Left lung (tissue), 10 donors: ENCODE data around the gene HSPB1. TPM values are rescaled to one million over a fixed set of nuclear protein-coding genes. Genes with fewer than 3 reads are reported as not detected.
"Not testable (repeated sequence)": the region's sequence is repeated elsewhere in the genome, so short reads cannot be mapped to it uniquely, and the experiment has no call there.

Source experiments
- ATAC-seq: fragments of 200-7000 bp; cut with Tn5 transposase; one replicate; pipeline ENCODE4 v1.9.1; 2020; ENCODE audit warnings: moderate library complexity
- DNase-seq, 4 donors: peaks; one replicate each; pipeline ENCODE4 v3.0.0-alpha.2; 2013 to 2020
- H3K27ac ChIP-seq, 2 donors: fragments of 200-600 bp; sonication (generic) in 1 of 2; one replicate each; pipeline versions ENCODE4 v1.5.0 to v1.8.0; 2020 to 2021
- H3K27me3 ChIP-seq, 2 donors: fragments of 200-600 bp; sonication (generic) in 1 of 2; one replicate each; pipeline versions ENCODE4 v1.5.0 to v1.8.0; 2020 to 2021
- H3K36me3 ChIP-seq, 2 donors: fragments of 200-600 bp; sonication (generic) in 1 of 2; one replicate each; pipeline versions ENCODE4 v1.5.0 to v1.8.0; 2020 to 2021
- H3K4me1 ChIP-seq, 2 donors: fragments of 200-600 bp; one replicate each; pipeline ENCODE4 v1.8.0; 2021
- H3K4me3 ChIP-seq, 2 donors: fragments of 200-600 bp; sonication (generic) in 1 of 2; one replicate each; pipeline versions ENCODE4 v1.5.0 to v1.8.0; 2020 to 2021; ENCODE audit warnings: mild to moderate bottlenecking in 1 of 2
- H3K9me3 ChIP-seq, 2 donors: fragments of 200-600 bp; sonication (generic) in 1 of 2; one replicate each; pipeline versions ENCODE4 v1.5.0 to v1.8.0; 2020 to 2021
- intact Hi-C, 2 donors: fragments of 100-400 bp; cut with DNase I; formaldehyde crosslinking; loops; one replicate each; pipeline versions ENCODE4 v1.11.2 to v1.14.2; 2022
- polyA plus RNA-seq, 6 donors: library from polyadenylated mRNA; unstranded; fragments of 120-200 nt; gene quantifications; one replicate each; pipeline ENCODE4 v1.2.1, GENCODE V29; 2013; ENCODE audit not compliant: insufficient read length in 6 of 6
- total RNA-seq, 2 donors: library from RNA; stranded (reverse); fragmentation: NEBNext Ultra II Directional; extraction: Animal tissue kit (Norgen Biotek cat#: 25700); gene quantifications; one replicate each; pipeline ENCODE4 v1.2.1, GENCODE V29; 2021
- TF ChIP-seq, protein P1 (sequence below), 2 donors: fragments of 200-600 bp; sonication (generic) in 1 of 2; IDR thresholded peaks; one replicate each; pipeline versions ENCODE4 v1.5.0 to v1.8.0; 2021; ENCODE audit warnings: antibody characterized with exemption in 2 of 2
- donor health status: DM: no; HTN: yes; CAD: no.
- donor health status: DM: no; HTN: no; CAD: no.

Gene HSPB1
- total and polyA plus RNA-seq, 8 donors: 219 to 951 (median 306) TPM

DNA sequence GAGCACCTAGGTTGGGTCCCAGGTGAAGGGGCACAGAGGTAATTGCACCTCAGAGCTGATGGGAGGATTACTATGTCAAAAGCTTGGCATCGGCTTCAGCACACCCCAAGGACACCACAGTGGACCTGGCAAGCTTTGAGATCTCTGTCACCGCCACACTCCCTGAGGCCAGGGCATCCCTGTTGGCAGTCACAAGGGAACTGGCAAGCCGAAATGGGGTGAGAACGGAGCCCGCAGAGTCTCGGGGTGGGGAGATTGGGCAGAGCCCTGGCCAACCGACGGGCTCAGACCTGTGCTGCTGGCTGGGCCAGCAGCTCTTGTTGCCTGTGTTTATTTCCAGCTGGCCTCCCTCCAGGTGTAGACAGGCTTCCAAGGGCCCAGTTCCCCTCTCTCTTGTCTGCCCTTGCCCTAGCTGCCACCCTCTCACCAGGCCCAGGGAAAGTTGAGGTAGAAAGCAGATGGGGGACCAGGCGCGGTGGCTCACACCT, 2.5 kb downstream of the HSPB1 start:
- H3K27me3 ChIP-seq: peaks cover 0 to 17% of the 10 kb centered on the region in 2 donors
- intact Hi-C loops: no loop called here
- peak overlapping the region; percentile 2 to 100 for H3K27ac ChIP-seq
- H3K9me3 ChIP-seq: no peaks in the 10 kb centered on the region
- TF ChIP-seq, protein P1, sequence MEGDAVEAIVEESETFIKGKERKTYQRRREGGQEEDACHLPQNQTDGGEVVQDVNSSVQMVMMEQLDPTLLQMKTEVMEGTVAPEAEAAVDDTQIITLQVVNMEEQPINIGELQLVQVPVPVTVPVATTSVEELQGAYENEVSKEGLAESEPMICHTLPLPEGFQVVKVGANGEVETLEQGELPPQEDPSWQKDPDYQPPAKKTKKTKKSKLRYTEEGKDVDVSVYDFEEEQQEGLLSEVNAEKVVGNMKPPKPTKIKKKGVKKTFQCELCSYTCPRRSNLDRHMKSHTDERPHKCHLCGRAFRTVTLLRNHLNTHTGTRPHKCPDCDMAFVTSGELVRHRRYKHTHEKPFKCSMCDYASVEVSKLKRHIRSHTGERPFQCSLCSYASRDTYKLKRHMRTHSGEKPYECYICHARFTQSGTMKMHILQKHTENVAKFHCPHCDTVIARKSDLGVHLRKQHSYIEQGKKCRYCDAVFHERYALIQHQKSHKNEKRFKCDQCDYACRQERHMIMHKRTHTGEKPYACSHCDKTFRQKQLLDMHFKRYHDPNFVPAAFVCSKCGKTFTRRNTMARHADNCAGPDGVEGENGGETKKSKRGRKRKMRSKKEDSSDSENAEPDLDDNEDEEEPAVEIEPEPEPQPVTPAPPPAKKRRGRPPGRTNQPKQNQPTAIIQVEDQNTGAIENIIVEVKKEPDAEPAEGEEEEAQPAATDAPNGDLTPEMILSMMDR (IDR thresholded peaks at IDR 0.05): no peak
- H3K4me3 ChIP-seq: no peak overlapping the region
- peak; percentile 21 for ATAC-seq
- peak in 2 of 4 donors; percentile 79 to 82 for DNase-seq
- H3K36me3 ChIP-seq: no peaks in the 10 kb centered on the region
- H3K4me1 ChIP-seq: peaks cover 25 to 26% of the 10 kb centered on the region in 2 donors

DNA sequence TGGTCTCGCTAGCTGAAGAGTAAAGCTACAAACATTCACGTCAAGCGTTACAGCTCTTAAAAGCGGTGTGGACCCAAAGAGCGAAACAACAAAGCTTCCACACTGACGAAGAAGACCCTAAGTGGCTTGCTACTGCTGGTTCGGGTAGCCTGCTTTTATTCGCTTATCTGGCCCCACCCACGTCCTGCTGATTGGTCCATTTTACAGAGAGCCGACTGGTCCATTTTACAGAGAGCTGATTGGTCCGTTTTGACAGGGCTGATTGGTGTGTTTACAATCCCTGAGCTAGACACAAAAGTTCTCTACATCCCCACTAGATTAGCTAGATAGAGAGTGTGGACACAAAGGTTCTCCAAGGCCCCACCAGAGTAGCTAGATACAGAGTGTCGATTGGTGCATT, 6.4 kb downstream of the HSPB1 start:
- peaks cover 15 to 20% of the 10 kb centered on the region in 2 donors for H3K4me1 ChIP-seq
- ATAC-seq, H3K36me3 ChIP-seq, DNase-seq, H3K4me3 ChIP-seq, H3K27me3 ChIP-seq, intact Hi-C loops, H3K27ac ChIP-seq, H3K9me3 ChIP-seq: not testable (repeated sequence)

DNA sequence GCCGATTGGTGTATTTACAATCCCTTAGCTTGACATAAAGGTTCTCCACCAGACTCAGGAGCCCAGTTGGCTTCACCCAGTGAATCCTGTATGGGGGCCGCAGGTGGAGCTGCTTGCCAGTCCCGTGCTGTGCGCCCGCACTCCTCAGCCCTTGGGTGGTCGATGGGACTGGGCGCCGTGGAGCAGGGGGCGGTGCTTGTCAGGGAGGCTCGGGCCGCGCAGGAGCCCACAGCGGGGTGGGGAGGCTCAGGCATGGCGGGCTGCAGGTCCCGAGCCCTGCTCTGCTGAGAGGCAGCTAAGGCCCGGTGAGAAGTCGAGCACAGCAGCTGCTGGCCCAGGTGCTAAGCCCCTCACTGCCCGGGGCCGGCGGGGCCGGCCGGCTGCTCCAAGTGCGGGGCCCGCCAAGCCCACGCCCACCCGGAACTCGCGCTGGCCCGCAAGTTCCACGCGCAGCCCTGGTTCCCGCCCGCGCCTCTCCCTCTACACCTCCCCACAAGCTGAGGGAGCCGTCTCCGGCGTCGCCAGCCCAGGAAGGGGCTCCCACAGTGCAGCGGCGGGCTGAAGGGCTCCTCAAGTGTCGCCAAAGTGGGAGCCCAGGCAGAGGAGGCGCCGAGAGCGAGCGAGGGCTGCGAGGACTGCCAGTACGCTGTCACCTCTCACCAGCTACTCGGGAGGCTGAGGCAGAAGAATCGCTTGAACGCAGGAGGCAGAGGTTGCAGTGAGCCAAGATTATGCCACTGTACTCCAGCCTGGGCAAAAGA, 7.0 kb downstream of the HSPB1 start:
- peaks cover 10 to 14% of the 10 kb centered on the region in 2 donors for H3K4me1 ChIP-seq
- not testable (repeated sequence) for H3K27ac ChIP-seq, H3K36me3 ChIP-seq, H3K27me3 ChIP-seq, H3K9me3 ChIP-seq, H3K4me3 ChIP-seq, DNase-seq, ATAC-seq
- intact Hi-C loops: loop anchor here in 1 of 2 donors (10.0 kb wide), 1 partner anchor 135 kb away; no protein-coding TSS in a partner anchor

DNA sequence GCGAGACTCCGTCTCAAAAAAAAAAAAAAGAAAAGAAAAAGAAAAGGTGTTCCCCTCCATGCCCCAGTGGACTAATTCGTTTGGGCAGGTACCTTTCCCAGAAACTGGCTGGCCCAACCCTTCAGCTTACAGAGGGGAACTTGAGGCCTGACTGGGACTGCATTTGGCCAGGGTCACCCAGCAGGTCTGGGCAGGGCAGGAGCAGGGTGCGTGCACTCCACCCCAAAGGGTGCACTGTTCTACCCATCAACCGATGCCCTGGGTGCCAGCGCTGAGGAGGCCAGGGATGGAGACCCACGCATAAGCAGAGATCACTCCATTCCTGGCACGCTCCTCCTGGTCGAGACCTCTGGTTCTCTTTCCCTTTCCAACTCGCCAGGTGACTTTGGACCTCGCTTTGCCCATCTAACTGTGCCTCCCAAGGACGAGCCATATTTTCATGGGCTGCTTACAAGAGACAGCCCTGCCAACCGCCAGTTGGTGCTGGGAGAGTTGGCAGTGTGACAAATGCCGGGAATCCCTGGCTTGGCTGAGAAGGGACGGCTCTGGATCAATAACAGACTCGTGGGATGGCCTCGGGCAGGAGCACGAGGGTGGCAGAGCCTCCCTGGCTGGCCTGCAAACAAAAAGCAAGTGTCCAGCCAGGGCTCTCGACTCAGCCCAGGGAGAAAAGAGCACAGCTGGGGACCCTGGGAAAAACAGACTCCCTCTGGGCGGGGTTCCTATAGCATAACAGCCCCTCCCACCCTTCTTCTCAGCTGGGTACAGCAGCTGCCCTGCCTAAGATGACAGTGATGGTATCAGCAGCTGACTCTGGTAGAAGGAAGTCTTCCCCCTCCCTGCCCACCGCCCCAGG, 7.9 kb downstream of the HSPB1 start:
- DNase-seq: no peak
- no peaks in the 10 kb centered on the region for H3K36me3 ChIP-seq
- TF ChIP-seq, protein P1 (IDR thresholded peaks at IDR 0.05): no peak
- H3K27ac ChIP-seq: no peak overlapping the region
- H3K27me3 ChIP-seq: no peaks in the 10 kb centered on the region
- no peak overlapping the region for H3K4me3 ChIP-seq
- no peak for ATAC-seq
- peaks cover 2 to 5% of the 10 kb centered on the region in 2 donors for H3K4me1 ChIP-seq
- intact Hi-C loops: loop anchor here in 1 of 2 donors (10.0 kb wide), 1 partner anchor 136 kb away; no protein-coding TSS in a partner anchor
- H3K9me3 ChIP-seq: no peaks in the 10 kb centered on the region

DNA sequence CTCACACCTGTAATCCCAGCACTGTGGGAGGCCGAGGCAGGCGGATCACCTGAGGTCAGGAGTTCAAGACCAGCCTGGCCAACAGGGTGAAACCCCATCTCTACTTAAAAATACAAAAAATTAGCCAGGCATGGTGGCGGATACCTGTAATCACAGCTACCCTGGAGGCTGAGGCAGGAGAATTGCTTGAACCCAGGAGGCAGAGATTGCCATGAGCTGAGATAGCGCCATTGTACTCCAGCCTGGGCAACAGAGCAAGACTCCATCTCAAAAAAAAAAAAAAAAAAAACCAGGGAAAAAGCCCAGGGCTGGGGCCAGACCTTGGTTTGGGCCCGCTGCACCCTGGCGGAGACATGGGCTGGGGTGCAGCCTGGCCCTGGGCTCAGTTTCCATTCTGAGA, 9.4 kb downstream of the HSPB1 start:
- not testable (repeated sequence) for H3K27ac ChIP-seq

DNA sequence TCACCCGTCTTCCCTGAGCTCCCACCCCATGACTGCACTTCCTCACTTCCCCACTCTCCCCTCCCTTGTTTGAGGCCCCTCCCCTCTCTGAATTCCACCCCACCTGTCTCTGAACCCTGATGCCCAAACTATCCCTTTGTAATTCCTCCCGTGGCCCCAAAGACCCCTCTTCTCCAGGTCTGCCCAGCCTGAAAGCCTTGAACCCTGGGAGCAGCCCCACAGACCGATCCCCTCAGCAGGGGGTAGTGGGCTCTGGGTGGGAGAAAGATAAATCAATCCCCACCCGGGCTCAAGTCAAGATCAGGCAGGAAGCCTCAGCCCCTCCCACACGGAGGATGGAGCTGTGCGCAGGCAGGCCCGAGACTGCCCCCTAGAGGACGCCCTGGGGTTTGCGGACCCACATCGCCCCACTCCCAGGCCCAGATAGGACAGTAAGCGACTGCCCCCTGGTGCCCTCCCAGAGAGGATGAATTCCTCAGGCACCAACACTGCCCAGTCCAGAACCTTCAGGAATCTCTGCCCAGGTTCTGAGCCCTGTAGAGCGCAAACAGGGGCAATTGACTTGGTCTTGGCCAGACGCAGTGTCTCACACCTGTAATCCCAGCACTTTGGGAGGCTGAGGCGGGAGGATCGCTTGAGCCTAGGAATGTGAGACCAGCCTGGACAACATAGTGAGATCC, 11.7 kb downstream of the HSPB1 start:
- H3K4me1 ChIP-seq: peaks cover 0 to 14% of the 10 kb centered on the region in 2 donors
- H3K36me3 ChIP-seq: no peaks in the 10 kb centered on the region
- intact Hi-C loops: loop anchor here in 1 of 2 donors (2.0 to 10.0 kb wide), 2 partner anchors 23 to 139 kb away; no protein-coding TSS in a partner anchor
- no peak overlapping the region for H3K4me3 ChIP-seq
- no peaks in the 10 kb centered on the region for H3K27me3 ChIP-seq
- TF ChIP-seq, protein P1 (IDR thresholded peaks at IDR 0.05): peak; percentile 99 to 100
- peak overlapping the region in 1 of 2 donors; percentile 39 for H3K27ac ChIP-seq
- peak; percentile 90 to 98 (median 96) for DNase-seq
- peak; percentile 87 for ATAC-seq
- H3K9me3 ChIP-seq: no peaks in the 10 kb centered on the region

More for the DNA sequence above, 9.4 kb downstream of the HSPB1 start:
- not testable (repeated sequence) for H3K9me3 ChIP-seq, ATAC-seq, H3K27me3 ChIP-seq, H3K4me1 ChIP-seq, H3K4me3 ChIP-seq, H3K36me3 ChIP-seq
- intact Hi-C loops: loop anchor here in 1 of 2 donors (10.0 kb wide), 1 partner anchor 137 kb away; no protein-coding TSS in a partner anchor
- peak in 1 of 4 donors; percentile 14 for DNase-seq

DNA sequence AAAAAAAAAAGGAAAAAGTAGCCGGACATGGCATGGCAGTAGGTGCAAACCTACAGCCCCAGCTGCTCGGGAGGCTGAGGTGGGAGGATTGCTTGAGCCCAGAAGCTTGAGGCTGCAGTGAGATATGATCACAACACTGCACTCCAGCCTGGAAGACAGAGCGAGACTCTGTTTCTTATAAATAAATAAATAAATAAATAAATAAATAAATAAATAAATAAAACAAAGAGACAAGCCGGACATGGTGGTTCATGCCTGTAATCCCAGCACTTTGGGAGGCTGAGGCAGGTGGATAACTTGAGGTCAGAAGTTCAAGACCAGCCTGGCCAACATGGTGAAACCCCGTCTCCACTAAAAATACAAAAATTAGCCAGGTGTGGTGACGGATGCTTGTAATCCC, 12.3 kb downstream of the HSPB1 start:
- H3K36me3 ChIP-seq, H3K27me3 ChIP-seq, H3K4me3 ChIP-seq, H3K9me3 ChIP-seq, DNase-seq, ATAC-seq: not testable (repeated sequence)
- peaks cover 0 to 18% of the 10 kb centered on the region in 2 donors for H3K4me1 ChIP-seq
- intact Hi-C loops: loop anchor here in 1 of 2 donors (2.0 to 10.0 kb wide), 2 partner anchors 24 to 140 kb away; no protein-coding TSS in a partner anchor
- H3K27ac ChIP-seq: peak overlapping the region in 1 of 2 donors; percentile 39
